ENCODE data around the gene SLC9A8.

DNA sequence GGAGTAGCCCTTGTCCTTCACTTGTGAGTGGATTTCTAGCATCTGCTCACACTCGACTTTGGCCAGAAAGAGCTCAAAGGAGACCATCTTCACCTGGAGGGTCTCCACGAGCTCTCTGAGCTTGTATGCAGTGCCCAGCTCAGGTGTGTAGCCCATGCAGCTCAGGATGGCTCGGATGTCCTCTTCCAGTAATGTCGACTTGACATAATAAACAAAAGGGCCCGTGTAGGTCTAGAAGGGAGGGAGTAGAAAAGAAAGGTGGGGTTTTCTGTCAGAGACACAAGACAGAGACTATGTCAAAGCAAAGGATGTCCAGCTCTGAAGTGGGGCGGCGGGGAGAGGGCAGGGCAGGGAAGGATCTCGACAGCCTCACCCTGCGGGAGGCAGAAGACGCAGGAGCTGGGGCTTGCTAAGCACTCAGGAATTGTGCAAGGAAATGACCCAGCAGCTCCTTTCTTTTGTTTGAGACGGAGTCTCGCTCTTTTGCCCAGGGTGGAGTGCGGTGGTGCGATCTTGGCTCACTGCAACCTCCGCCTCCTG, 94.1 kb downstream of the SLC9A8 start:
- TF ChIP-seq ZFP30 (CRISPR knock-in tag; IDR thresholded peaks at IDR 0.05) (no peak), CSDC2 (CRISPR knock-in tag; IDR thresholded peaks at IDR 0.05) (no peak)

Measured in SK-N-SH treated with all-trans-retinoic acid at 6 μM for 48 hours (cell line).